Hindlimb muscle (tissue), 1 donor: ENCODE data around the gene PIK3C2B. TPM values are rescaled to one million over a fixed set of nuclear protein-coding genes. Genes with fewer than 3 reads are reported as not detected.
A peak's percentile ranks its signal among the peaks of the same experiment; 100 is the strongest.

Source experiments
- DNase-seq: peaks from one replicate; pipeline ENCODE4 v3.0.0-alpha.2; 2013
- polyA plus RNA-seq: library from polyadenylated mRNA; unstranded; fragments of 120-200 nt; gene quantifications from one replicate; pipeline ENCODE4 v1.2.1, GENCODE V29; 2013; ENCODE audit not compliant: insufficient read length

The PIK3C2B gene
- polyA plus RNA-seq, 1 donor = 39.7 TPM

DNA sequence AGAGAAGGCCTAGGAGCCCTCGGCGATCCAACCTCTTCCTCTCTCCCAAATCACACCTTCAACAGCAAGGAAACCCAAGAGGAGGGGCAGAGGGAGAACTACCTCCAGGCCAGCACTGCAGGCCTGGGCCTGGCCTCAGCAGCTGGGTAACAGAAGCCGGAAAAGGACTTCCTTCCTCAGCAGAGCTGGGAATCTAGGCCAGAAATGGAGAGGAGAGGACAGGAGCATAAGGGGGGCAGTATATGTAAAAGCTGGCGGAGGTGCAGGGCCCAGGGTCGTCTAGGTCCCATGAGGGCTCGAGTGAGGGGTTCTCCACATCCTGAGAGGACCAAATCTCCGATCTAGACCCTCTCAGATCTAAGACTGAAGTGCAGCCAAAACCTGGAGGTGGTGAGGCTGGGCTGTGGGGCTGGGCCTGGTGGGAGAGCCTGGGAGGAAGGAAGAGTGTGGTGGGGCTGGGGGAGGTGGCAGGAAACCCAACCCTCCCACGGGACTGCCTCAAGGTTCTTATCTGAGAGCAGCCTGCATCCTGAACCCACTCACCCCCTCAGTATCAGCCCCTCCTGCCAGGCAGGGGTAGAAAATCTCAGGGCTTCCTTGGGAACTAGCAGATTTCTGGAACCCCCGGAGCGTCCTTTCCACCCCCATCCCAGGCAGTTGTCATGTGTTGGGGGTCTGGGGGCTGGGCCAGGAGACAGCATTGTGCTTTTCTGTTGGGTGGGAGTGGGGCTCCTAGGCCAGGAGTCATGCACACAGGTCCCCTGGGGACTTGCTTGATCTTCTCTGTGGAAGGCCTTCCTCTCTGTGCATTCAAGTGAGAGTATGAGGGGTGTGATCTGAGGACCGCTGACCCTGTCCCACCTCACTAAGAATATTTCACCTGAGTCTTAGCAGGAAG lies 33.0 kb downstream of the PIK3C2B start:
- no peak for DNase-seq

DNA sequence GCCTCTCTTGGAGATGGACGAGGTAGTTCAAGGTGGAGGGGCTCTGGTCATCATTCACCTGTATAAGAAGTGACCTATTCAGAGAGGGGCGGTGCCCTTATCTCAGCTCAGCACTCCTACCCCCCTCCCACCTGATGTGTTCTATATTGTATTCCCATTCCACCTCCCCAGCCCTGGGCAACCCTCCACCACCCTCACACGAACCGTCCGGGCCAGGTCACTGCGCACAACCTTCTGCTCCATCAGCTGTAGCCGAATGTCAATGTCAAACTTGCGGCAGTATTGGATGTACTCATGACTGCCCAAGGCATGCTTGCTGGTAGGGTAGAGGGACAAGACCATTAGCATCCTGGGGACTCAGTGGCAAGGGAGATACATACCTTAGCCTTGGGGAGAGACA lies 34.3 kb downstream of the PIK3C2B start:
- no peak for DNase-seq

GRCh38 chr1:204459706-204460105 lies 34.9 kb downstream of the PIK3C2B start:
- no peak for DNase-seq

- DNase-seq = no peak
These were observed 36.9 kb downstream of the PIK3C2B start for GRCh38 chr1:204457666-204458065.

- DNase-seq = peak; percentile 93
These were observed 37.7 kb downstream of the PIK3C2B start for GRCh38 chr1:204456826-204457442.

GRCh38 chr1:204455831-204456145 lies 38.8 kb downstream of the PIK3C2B start:
- no peak for DNase-seq

DNA sequence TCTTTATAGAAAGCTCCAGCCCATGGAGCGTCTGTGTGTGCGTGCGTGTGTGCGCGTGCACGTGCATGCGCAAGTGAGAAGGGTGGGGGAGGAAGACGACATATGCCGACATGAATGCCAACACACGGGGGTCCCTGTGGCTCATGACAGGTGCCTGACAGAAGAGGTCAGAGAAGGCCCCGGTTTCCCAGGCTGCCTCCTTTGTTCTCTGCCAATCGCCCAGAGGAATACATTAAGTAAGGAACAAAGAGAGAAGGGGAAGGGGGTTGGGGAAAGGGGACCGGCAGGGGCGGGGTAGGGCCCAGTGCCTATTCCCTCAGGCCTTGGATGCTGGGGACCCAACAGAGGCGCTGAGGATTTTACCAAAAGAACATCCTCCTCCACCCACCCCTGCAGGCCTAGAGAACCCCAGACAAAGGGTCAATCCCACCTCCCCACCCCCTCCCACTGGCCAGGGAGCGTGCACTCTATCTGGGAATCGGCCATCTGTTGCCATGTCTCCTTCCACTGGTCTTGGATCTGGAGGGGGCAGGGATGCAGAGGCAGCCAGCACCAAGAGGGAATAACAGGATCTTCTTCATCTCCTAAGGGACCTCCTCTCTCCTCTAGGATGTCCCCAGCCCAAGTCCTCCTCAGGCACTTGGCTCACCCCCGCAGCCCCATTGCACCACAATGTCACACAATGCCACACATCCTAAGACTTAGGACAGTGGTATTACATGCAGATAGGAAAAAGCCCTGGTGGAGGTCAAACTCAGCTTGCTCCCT lies 39.4 kb downstream of the PIK3C2B start:
- no peak for DNase-seq

GRCh38 chr1:204454476-204454875 lies 40.1 kb downstream of the PIK3C2B start:
- DNase-seq = no peak

GRCh38 chr1:204453141-204453772 lies 41.3 kb downstream of the PIK3C2B start:
- no peak for DNase-seq

DNA sequence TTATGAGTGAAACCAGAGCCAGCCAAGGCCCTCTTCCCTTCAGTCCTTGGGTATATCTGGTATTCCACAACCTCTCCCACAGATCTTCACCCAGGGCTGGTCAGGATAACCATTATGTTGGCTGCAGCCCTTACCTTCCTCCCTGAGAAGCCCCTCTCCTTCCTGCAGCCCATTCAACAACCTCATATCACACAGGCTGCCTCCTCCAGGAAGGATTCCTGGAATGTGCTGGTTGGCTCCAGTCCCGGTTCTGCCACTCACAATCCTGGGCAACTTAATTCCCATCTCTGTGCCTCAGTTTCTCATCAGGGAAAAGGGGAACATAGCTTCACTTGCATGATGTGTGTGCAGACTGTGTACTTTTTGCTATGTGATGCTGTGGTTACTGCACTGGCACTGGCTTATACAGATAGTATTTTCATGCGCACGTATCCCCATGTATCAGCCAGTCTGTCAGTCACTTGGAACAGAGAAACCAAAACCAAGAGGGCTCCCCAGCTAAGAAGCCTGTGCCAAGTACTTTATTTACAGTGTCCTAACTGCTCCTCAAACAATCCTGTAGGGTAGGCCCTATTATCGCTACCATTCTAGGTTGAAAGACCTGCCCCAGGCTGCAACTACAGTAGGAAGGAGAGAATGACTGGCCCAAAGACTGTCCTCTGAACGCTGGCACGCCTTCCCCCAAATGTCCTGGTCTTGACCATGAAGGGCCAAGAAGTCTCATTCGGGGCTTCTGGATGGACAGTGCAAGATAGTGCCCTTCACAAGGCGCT lies 43.1 kb downstream of the PIK3C2B start:
- DNase-seq = no peak

GRCh38 chr1:204450461-204451257 lies 43.9 kb downstream of the PIK3C2B start:
- DNase-seq = no peak

DNA sequence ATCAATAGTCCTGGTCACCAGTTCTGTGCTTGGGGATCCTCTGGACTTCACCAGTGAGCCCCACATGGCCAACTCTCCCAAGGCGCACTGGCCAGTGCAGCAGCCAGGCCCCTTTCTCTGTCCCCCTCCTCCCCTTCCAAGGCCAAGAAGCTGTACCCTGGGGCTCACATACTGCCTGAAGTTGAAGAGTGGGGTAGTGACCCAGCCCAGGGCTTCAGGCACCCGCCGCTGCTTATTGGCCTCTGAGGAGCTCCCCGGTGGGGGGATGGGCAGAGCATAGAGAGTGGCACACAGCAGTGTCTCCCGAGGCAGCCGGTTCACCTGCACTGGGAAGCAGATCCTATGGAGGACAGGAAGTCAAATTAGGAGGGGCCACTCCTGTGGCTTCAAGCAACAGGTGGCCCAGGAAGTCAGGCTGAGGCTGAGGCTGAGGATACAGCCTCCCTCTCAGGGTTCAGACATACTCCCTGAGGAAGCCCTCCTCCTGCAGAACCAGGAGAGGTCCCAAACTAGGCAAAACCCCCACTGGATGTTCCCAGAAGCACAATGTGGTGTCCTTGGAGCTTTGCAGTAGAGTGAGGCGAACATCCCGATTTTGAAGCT lies 44.8 kb downstream of the PIK3C2B start:
- DNase-seq = no peak

DNA sequence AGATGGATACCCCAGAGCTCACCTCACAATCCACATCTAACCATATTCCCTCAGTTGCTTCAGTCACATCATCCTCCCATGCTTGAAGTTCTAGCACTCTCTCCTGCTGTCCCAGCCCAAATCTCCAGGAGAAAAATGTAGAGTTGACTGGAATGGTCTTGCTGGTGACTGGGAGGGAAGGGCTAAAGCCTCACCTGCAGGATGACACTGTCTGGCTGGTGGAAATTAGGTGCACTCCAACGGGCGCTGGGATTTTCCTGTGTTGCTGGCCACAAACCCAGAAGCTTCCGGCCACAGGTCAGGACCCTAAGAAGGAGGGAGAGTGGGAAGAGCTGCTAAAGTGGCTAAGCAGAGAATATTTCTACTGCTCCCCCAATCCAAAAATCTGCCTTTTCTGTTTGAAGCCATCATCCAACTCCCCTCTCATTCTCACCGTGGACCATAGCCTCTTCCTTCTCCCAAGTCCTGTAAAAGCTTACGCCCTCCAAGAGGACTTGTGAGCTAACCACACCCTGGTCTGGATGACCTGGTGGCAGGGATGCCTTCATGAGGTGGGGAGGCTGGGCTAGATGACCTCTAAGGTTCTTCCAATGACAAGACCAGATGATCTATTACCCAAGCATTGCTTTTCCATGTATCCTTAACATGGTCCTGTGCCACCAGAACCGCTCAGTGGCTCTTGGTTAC lies 45.5 kb downstream of the PIK3C2B start:
- DNase-seq = no peak

GRCh38 chr1:204448344-204448964 lies 46.2 kb downstream of the PIK3C2B start:
- DNase-seq = no peak

DNA sequence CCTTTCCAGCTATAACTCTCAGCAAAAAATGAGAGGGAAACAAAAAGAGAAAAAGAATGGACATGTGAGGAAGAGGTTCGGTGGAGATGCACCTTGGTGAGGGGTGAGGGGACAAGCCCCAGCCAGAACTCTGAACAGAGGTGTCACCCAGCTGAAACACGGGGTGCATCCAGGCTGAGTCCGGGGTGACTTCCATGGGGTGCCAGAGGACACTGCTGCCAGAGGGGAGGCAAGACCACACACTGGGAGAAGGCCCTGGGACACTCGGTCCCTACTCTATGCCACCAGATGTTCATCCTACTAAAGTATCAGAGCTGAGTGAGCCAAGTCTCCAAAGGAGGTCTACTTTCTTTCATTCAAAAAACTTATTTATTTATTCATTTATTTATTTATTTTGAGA lies 46.9 kb downstream of the PIK3C2B start:
- DNase-seq = no peak

DNA sequence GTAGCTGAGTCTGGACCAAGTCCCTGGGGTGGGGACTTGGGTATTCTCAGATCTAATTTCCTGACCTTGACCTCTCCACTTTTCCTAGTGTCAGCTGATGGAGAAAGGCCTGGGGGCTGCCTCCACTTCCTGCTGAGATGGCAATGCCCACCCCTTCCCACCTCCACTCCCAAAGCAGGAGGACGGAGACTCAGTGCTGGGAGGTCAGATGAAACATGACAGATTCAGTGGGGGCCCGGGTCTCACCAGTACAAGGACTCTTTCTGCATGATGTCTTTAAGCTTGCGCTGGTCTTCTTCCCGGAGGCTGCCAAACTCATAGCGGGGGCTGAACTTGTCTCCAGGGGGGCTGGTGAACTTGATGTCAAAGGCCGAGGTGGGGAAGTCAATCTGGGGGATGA lies 47.4 kb downstream of the PIK3C2B start:
- no peak for DNase-seq

GRCh38 chr1:204446413-204447111 lies 48.0 kb downstream of the PIK3C2B start:
- DNase-seq = peak; percentile 56

GRCh38 chr1:204445860-204446412 lies 48.7 kb downstream of the PIK3C2B start:
- DNase-seq = no peak
